K562 (cell line): Measurements from ENCODE around the gene POMGNT2. TPM values are rescaled to one million over a fixed set of nuclear protein-coding genes. Genes with fewer than 3 reads are reported as not detected.

ENCODE experiments used
- ADNP ChIP-seq: fragments of 200-800 bp; sonication (Bioruptor generic); IDR thresholded peaks from 2 replicates; pipeline ENCODE4 v1.6.1; 2016; ENCODE audit warnings: missing genetic modification characterization, missing compliant biosample characterization
- CBFA2T3 ChIP-seq: fragments of 450-650 bp; IDR thresholded peaks from 2 replicates; pipeline ENCODE4 v1.6.1; 2017
- DIDO1 ChIP-seq: fragments of 450-650 bp; IDR thresholded peaks from 2 replicates; pipeline ENCODE4 v1.6.1; 2016; ENCODE audit warnings: low read depth, missing biosample characterization, missing genetic modification characterization
- IRF2 ChIP-seq: sonication (generic); formaldehyde crosslinking; IDR thresholded peaks from 2 replicates; pipeline ENCODE4 v1.8.1; 2022; ENCODE audit warnings: mild to moderate bottlenecking, missing genetic modification reagents
- MCM2 ChIP-seq: fragments of 450-650 bp; IDR thresholded peaks from 2 replicates; pipeline ENCODE4 v1.6.1; 2017; ENCODE audit warnings: low read depth, mild to moderate bottlenecking
- MCM7 ChIP-seq, 2 experiments: fragments of 450-650 bp; IDR thresholded peaks; 2 replicates each; pipeline ENCODE4 v1.6.1; 2016 to 2018
- RB1 ChIP-seq: fragments of 450-650 bp; IDR thresholded peaks from 2 replicates; pipeline ENCODE4 v1.6.1; 2017; ENCODE audit warnings: low read depth, mild to moderate bottlenecking
- SRSF7 ChIP-seq: fragments of 200-400 bp; formaldehyde crosslinking; optimal IDR thresholded peaks from 2 replicates; pipeline ENCODE3; 2017; ENCODE audit warnings: mild to moderate bottlenecking, low read depth, low read length
- TCF7L2 ChIP-seq: fragments of 150-350 bp; IDR thresholded peaks from 2 replicates; pipeline ENCODE4 v1.6.1; 2016; ENCODE audit warnings: low read depth, mild to moderate bottlenecking, low read length, moderate library complexity
- U2AF1 ChIP-seq: fragments of 200-400 bp; formaldehyde crosslinking; optimal IDR thresholded peaks from 2 replicates; pipeline ENCODE3; 2017; ENCODE audit warnings: mild to moderate bottlenecking, low read depth, low read length, moderate library complexity
- ZBTB12 ChIP-seq: fragments of 250-450 bp; sonication (Bioruptor Pico); IDR thresholded peaks from 2 replicates; pipeline ENCODE4 v1.4.0; 2020
- ZBTB40 ChIP-seq, 2 experiments: fragments of 450-650 bp in 1 of 2; sonication (generic) in 1 of 2; formaldehyde crosslinking in 1 of 2; IDR thresholded peaks; 2 replicates each; pipeline versions ENCODE4 v1.7.1 to v1.9.0; 2016 to 2022; ENCODE audit warnings: inconsistent platforms in 1 of 2, mild to moderate bottlenecking in 1 of 2, missing genetic modification reagents in 1 of 2
- ZNF639 ChIP-seq, 2 experiments: fragments of 200-800 bp in 1 of 2; sonication (Bioruptor generic) in 1 of 2; sonication (generic) in 1 of 2; formaldehyde crosslinking in 1 of 2; IDR thresholded peaks in 1 of 2; conservative IDR thresholded peaks in 1 of 2; 2 replicates each; pipeline versions ENCODE4 v1.5.0 to v1.6.1; 2016 to 2020; ENCODE audit warnings: missing compliant biosample characterization in 1 of 2, missing genetic modification characterization in 1 of 2, missing genetic modification reagents in 1 of 2
- polyA plus RNA-seq, 8 experiments: library from polyadenylated mRNA; depleted of rRNA in 4 of 8; stranded (reverse) in 5 of 8; unstranded in 3 of 8; fragments of >200 nt; fragmentation: Nextera tagmentation in 2 of 8; fragmentation: Illumina TruSeq in 1 of 8; extraction: Ambion mirVana in 2 of 8; extraction: Trizol in 1 of 8; gene quantifications; 2 replicates each; pipeline versions ENCODE4 v1.2.1 to v1.2.3, GENCODE V29; 2011 to 2014; ENCODE audit warnings: inconsistent platforms in 1 of 8, missing spikeins in 1 of 8
- total RNA-seq, 7 experiments: library from RNA; depleted of rRNA in 6 of 7; stranded (reverse); fragments of >200 nt in 6 of 7; fragmentation: Illumina TruSeq in 2 of 7; extraction: Trizol in 2 of 7; gene quantifications; 2 replicates each; pipeline versions ENCODE4 v1.2.1 to v1.2.3, GENCODE V29; 2011 to 2021; ENCODE audit warnings: low replicate concordance in 1 of 7

POMGNT2 gene
- total and polyA plus RNA-seq, 9 of the 15 experiments (the other 6 are each of a cell fraction or from before 2014, with no cell fraction given), result 0.65 to 14.1 (median 10.3) TPM

GRCh38 chr3:43104660-43105595, 951 bp downstream of the POMGNT2 start (continued):
- TF ChIP-seq ZBTB40 (IDR thresholded peaks at IDR 0.05) (0 out of 2 replicates have a peak, but pooled peaks have one; percentile 11), ZBTB40 (CRISPR knock-in tag; IDR thresholded peaks at IDR 0.05) (no peak), ADNP (tag) (no peak), CBFA2T3 (peak; percentile 58), MCM2 (no peak), ZNF639 (CRISPR knock-in tag; conservative IDR thresholded peaks at IDR 0.05 in 1 of 2, IDR thresholded peaks at IDR 0.05 in 1 of 2) (0 out of 4 replicates have a peak, but pooled peaks of 1 of the 2 experiments have one; percentile 9), IRF2 (CRISPR knock-in tag) (no peak), DIDO1 (tag) (no peak), ZBTB12 (CRISPR knock-in tag) (no peak), RB1 (no peak), MCM7 (IDR thresholded peaks at IDR 0.05) (no peak), TCF7L2 (no peak), SRSF7 (no peak), U2AF1 (no peak)
